Measurements from ENCODE around the gene HLA-DQA2.

GRCh38 chr6:32790306-32790705, 49.1 kb downstream of the HLA-DQA2 start:
- no peak for TF ChIP-seq REST (IDR thresholded peaks at IDR 0.05; ENCODE audit: low read depth)
- no peak for TF ChIP-seq NFIC (IDR thresholded peaks at IDR 0.05)
- TF ChIP-seq MAX (IDR thresholded peaks at IDR 0.05): no peak
- no peak for TF ChIP-seq TCF12 (IDR thresholded peaks at IDR 0.05; ENCODE audit: low read depth)
- no peak for TF ChIP-seq YY1 (IDR thresholded peaks at IDR 0.05; ENCODE audit: low read depth)
- TF ChIP-seq EGR1 (IDR thresholded peaks at IDR 0.05): no peak
- no peak for TF ChIP-seq CREB1 (IDR thresholded peaks at IDR 0.05; ENCODE audit: low read depth)
- TF ChIP-seq TEAD4 (IDR thresholded peaks at IDR 0.05): no peak
- no peak for TF ChIP-seq CEBPB (IDR thresholded peaks at IDR 0.05)
- TF ChIP-seq EP300 (IDR thresholded peaks at IDR 0.05; ENCODE audit: borderline replicate concordance): no peak
- no peak for TF ChIP-seq TAF1 (IDR thresholded peaks at IDR 0.05; ENCODE audit: low read depth)

Measured in Ishikawa (cell line).